IMR-90 (cell line): ENCODE measurements around the gene SLC16A5.

Source experiments
- MAFK ChIP-seq: IDR thresholded peaks from 2 replicates; pipeline ENCODE4 v1.6.1; 2012; ENCODE audit warnings: low read depth, low read length, improper control_type of control experiment
- POLR2A ChIP-seq: IDR thresholded peaks from 2 replicates; pipeline ENCODE4 v1.6.1; 2012; ENCODE audit warnings: mild to moderate bottlenecking, low read depth, low read length
- TF ChIP-seq, protein P1 (sequence below): conservative IDR thresholded peaks from 2 replicates; pipeline ENCODE4 v1.5.1; 2012; ENCODE audit warnings: mild to moderate bottlenecking, low read depth, low read length, improper control_type of control experiment

DNA sequence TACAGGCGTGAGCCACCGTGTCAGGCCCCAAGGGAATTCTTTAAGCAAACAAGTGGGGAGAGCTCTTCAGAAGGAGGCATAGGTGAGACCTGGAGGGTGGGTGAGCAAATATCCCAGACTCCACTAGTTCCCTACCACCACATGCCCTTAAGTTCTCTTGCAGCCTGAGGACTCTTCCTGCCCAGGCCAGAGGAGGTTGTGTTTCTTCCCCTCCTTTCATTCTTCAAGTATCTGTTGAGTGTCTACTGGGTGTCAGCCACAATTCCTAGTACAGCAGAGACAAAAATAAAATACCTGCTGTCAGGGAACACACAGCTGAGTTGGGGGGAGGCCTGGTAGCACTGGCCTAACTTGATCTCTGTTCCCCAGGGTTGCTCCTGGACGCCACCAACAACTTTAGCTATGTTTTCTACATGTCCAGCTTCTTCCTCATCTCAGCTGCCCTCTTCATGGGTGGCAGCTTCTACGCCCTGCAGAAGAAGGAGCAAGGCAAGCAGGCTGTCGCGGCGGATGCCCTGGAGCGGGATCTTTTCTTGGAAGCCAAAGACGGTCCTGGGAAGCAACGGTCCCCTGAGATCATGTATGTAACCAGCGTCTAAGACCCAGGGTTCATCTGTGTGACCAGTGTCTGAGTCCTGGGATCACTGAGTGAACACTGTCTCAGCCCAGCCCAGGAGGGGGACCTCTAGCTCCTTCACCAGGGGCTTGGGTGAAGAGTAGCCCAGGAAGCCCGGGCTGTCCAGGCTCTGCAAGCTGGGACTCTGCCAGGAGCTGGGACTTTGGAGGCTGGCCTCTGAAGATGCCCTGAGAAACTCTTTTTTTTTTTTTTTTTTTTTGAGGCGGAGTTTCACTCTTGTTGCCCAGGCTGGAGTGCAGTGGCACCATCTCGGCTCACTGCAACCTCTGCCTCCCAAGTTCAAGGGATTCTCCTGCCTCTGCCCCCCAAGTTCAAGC, 16.1 kb downstream of the SLC16A5 start:
- TF ChIP-seq, protein P1, sequence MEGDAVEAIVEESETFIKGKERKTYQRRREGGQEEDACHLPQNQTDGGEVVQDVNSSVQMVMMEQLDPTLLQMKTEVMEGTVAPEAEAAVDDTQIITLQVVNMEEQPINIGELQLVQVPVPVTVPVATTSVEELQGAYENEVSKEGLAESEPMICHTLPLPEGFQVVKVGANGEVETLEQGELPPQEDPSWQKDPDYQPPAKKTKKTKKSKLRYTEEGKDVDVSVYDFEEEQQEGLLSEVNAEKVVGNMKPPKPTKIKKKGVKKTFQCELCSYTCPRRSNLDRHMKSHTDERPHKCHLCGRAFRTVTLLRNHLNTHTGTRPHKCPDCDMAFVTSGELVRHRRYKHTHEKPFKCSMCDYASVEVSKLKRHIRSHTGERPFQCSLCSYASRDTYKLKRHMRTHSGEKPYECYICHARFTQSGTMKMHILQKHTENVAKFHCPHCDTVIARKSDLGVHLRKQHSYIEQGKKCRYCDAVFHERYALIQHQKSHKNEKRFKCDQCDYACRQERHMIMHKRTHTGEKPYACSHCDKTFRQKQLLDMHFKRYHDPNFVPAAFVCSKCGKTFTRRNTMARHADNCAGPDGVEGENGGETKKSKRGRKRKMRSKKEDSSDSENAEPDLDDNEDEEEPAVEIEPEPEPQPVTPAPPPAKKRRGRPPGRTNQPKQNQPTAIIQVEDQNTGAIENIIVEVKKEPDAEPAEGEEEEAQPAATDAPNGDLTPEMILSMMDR: no peak
- TF ChIP-seq MAFK: no peak
- no peak for TF ChIP-seq POLR2A
